Panc1 (cell line): ENCODE data around the gene JAML.

Experiments
- POLR2AphosphoS5 ChIP-seq: IDR thresholded peaks from 2 replicates; pipeline ENCODE4 v1.6.1; 2012; ENCODE audit warnings: mild to moderate bottlenecking, low read depth, low read length, moderate library complexity
- SIN3A ChIP-seq: IDR thresholded peaks from 2 replicates; pipeline ENCODE4 v1.6.1; 2012; ENCODE audit warnings: low read depth, mild to moderate bottlenecking, low read length, moderate library complexity, borderline replicate concordance; ENCODE audit not compliant: insufficient read depth
- TCF7L2 ChIP-seq: IDR thresholded peaks from 2 replicates; pipeline ENCODE4 v1.6.1; 2011; ENCODE audit warnings: mild to moderate bottlenecking, low read depth, low read length, inconsistent platforms
- TF ChIP-seq, protein P1 (sequence below): fragments of 450-650 bp; IDR thresholded peaks from 2 replicates; pipeline ENCODE4 v1.5.1; 2017; ENCODE audit warnings: mild to moderate bottlenecking
- TF ChIP-seq, protein P2 (sequence below), 2 experiments: IDR thresholded peaks; 2 replicates each; pipeline ENCODE4 v1.6.1; 2011 to 2012; ENCODE audit warnings: low read depth in 2 of 2, control low read depth in 1 of 2, low read length in 1 of 2, mild to moderate bottlenecking in 1 of 2, moderate library complexity in 1 of 2; ENCODE audit not compliant: insufficient read depth in 1 of 2

DNA sequence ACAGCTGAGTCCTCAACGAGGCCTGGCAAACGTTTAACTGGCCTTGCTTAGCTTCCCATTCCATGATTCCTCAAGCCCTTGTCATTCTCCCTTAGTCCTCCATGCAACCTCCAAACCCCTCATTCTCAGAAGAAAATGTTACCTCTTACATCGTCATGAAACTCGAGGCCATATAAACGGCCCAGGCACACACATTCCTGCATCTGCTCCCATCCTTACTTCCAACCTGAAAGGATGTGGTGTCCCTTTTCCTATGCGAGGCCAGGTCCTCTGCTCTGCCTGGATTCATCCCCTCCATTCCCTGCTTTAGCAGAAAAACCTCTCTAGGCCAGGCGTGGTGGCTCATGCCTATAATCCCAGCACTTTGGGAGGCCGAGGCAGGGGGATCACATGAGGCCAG lies 18.4 kb upstream of the JAML start:
- TF ChIP-seq, protein P1, sequence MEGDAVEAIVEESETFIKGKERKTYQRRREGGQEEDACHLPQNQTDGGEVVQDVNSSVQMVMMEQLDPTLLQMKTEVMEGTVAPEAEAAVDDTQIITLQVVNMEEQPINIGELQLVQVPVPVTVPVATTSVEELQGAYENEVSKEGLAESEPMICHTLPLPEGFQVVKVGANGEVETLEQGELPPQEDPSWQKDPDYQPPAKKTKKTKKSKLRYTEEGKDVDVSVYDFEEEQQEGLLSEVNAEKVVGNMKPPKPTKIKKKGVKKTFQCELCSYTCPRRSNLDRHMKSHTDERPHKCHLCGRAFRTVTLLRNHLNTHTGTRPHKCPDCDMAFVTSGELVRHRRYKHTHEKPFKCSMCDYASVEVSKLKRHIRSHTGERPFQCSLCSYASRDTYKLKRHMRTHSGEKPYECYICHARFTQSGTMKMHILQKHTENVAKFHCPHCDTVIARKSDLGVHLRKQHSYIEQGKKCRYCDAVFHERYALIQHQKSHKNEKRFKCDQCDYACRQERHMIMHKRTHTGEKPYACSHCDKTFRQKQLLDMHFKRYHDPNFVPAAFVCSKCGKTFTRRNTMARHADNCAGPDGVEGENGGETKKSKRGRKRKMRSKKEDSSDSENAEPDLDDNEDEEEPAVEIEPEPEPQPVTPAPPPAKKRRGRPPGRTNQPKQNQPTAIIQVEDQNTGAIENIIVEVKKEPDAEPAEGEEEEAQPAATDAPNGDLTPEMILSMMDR: no peak
- no peak for TF ChIP-seq POLR2AphosphoS5
- no peak for TF ChIP-seq SIN3A
- TF ChIP-seq, protein P2, sequence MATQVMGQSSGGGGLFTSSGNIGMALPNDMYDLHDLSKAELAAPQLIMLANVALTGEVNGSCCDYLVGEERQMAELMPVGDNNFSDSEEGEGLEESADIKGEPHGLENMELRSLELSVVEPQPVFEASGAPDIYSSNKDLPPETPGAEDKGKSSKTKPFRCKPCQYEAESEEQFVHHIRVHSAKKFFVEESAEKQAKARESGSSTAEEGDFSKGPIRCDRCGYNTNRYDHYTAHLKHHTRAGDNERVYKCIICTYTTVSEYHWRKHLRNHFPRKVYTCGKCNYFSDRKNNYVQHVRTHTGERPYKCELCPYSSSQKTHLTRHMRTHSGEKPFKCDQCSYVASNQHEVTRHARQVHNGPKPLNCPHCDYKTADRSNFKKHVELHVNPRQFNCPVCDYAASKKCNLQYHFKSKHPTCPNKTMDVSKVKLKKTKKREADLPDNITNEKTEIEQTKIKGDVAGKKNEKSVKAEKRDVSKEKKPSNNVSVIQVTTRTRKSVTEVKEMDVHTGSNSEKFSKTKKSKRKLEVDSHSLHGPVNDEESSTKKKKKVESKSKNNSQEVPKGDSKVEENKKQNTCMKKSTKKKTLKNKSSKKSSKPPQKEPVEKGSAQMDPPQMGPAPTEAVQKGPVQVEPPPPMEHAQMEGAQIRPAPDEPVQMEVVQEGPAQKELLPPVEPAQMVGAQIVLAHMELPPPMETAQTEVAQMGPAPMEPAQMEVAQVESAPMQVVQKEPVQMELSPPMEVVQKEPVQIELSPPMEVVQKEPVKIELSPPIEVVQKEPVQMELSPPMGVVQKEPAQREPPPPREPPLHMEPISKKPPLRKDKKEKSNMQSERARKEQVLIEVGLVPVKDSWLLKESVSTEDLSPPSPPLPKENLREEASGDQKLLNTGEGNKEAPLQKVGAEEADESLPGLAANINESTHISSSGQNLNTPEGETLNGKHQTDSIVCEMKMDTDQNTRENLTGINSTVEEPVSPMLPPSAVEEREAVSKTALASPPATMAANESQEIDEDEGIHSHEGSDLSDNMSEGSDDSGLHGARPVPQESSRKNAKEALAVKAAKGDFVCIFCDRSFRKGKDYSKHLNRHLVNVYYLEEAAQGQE (IDR thresholded peaks at IDR 0.05; ENCODE audit: insufficient read depth in 1 of 2, low read depth in 2 of 2, low read length in 1 of 2): no peak
- TF ChIP-seq TCF7L2: no peak
